Adrenal gland (tissue), 12 donors: ENCODE measurements around the gene BGN. TPM values are rescaled to one million over a fixed set of nuclear protein-coding genes. Genes with fewer than 3 reads are reported as not detected.

ENCODE experiments used
- DNase-seq, 7 donors: peaks; one replicate each; pipeline ENCODE4 v3.0.0-alpha.2; 2019 to 2020
- H3K27ac ChIP-seq, 5 donors: fragments of 200-600 bp; sonication (generic) in 4 of 5; 1 replicate in 3 of 5; 2 replicates in 2 of 5; pipeline versions ENCODE4 v1.5.1 to v1.8.0; 2016 to 2020; ENCODE audit warnings: mild to moderate bottlenecking in 1 of 5
- H3K27me3 ChIP-seq: fragments of 200-600 bp; 2 replicates; pipeline ENCODE4 v1.8.0; 2021
- H3K36me3 ChIP-seq, 2 donors: fragments of 200-600 bp; replicated peaks in 1 of 2; 1 replicate in 1 of 2; 2 replicates in 1 of 2; pipeline versions ENCODE4 v1.5.1 to v1.8.0; 2018 to 2022
- H3K4me1 ChIP-seq, 2 donors: fragments of 200-600 bp; replicated peaks in 1 of 2; 1 replicate in 1 of 2; 2 replicates in 1 of 2; pipeline versions ENCODE4 v1.5.1 to v1.8.0; 2018 to 2021
- H3K4me3 ChIP-seq, 4 donors: fragments of 200-600 bp; sonication (generic) in 3 of 4; one replicate each; pipeline ENCODE4 v1.5.1; 2016 to 2018
- H3K9me3 ChIP-seq, 3 donors: fragments of 200-600 bp; sonication (generic) in 1 of 3; replicated peaks in 1 of 3; 1 replicate in 2 of 3; 2 replicates in 1 of 3; pipeline versions ENCODE4 v1.5.1 to v1.8.0; 2016 to 2021
- POLR2A ChIP-seq, 2 donors: fragments of 450-650 bp; IDR thresholded peaks; one replicate each; pipeline ENCODE4 v1.6.1; 2017; ENCODE audit warnings: antibody characterized with exemption in 2 of 2, mild to moderate bottlenecking in 2 of 2, moderate library complexity in 1 of 2
- WGBS, 4 donors: extraction: QIAGEN DNeasy Blood & Tissue Kit in 2 of 4; methylation state at CpG; one replicate each; pipeline versions ENCODE4 v1.1.5 to v1.1.7; 2013 to 2017; 5-methylcytosine and 5-hydroxymethylcytosine counted together
- intact Hi-C, 2 donors: fragments of 100-400 bp; cut with DNase I; formaldehyde crosslinking; loops; one replicate each; pipeline versions ENCODE4 v1.14.1 to v1.15.0; 2022 to 2023
- polyA plus RNA-seq, 3 donors: library from polyadenylated mRNA; stranded (reverse); fragments of 200-250 nt in 2 of 3; fragments of 350-450 nt in 1 of 3; fragmentation: Illumina TruSeq in 1 of 3; extraction: RNeasy Lipid Tissue Mini Kit (QIAGEN cat#74804) in 1 of 3; gene quantifications; one replicate each; pipeline ENCODE4 v1.2.3, GENCODE V29; 2013 to 2014
- total RNA-seq, 9 donors: library from RNA; depleted of rRNA in 4 of 9; stranded (reverse); fragments of >200 nt in 4 of 9; fragments of 120-200 nt in 1 of 9; fragmentation: NEBNext Ultra II Directional in 1 of 9; extraction: Animal tissue kit (Norgen Biotek cat#: 25700) in 1 of 9; gene quantifications; one replicate each; pipeline versions ENCODE4 v1.1.0 to v1.2.4, GENCODE V29; 2013 to 2023
- TF ChIP-seq, protein P1 (sequence below), 6 experiments: fragments of 450-650 bp in 4 of 6; fragments of 200-600 bp in 2 of 6; sonication (generic) in 1 of 6; IDR thresholded peaks; 1 replicate in 5 of 6; 2 replicates in 1 of 6; pipeline versions ENCODE4 v1.5.1 to v1.8.0; 2016 to 2021; ENCODE audit warnings: antibody characterized with exemption in 6 of 6, mild to moderate bottlenecking in 2 of 6, moderate library complexity in 1 of 6
- donor health status: healthy with polysubstance abuse.
- donor health status: Bipolar disorder and iron deficiency.
- donor health status: DM: yes; HTN: yes; CAD: no.
- donor health status: DM: no; HTN: no; CAD: no.
- donor health status: DM: no; HTN: no; CAD: no.
- donor health status: DM: yes; HTN: yes; CAD: no.

BGN gene
- total and polyA plus RNA-seq, 12 donors = 18.9 to 598 (median 247) TPM

DNA sequence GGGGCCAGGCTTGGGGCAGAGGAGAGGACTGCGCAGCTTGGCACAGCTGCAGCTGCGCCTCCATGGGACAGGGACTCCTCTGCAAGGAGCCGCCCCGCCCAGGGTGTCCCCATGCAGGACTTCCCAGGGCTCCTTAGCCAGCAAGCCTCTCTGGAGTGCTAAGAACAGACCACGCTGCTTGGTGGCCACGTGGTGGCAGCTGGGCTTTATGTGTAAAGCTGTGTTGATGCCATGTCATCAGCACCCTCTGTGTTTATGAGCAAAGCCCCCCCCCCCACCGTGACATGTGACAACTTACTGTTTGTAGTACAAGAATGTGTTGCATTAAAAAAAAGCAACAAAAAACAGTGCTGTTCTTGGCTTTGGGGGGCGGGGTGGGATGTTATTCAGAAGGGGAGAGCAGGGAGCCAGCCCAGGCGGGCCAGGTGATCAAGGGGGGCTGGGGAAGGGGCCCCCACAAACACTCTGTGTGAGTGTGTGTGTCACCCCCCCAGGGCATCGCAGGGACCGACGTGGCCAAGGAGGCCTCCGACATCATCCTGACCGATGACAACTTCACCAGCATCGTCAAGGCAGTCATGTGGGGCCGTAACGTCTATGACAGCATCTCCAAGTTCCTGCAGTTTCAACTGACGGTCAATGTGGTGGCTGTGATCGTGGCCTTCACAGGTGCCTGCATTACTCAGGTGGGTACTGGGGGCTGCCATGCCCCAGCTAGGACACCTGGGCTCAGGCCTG, 63.0 kb downstream of the BGN start:
- WGBS, 4 donors = 82 to 100% (median 85%) methylated on average over 1 to 19 of the region's 19 CpGs
- Histone ChIP-seq H3K4me1 (no peaks in the 10 kb centered on the region), H3K27ac (no peak overlapping the region), H3K9me3 (no peaks in the 10 kb centered on the region), H3K27me3 (peaks cover 12% of the 10 kb centered on the region), H3K36me3 (no peaks in the 10 kb centered on the region), H3K4me3 (no peak overlapping the region)
- intact Hi-C loops = loop anchor here in 1 of 2 donors (10.0 kb wide), 1 partner anchor 87 kb away; the partner anchor contains the start of gene DUSP9
- no peak for DNase-seq
- TF ChIP-seq POLR2A (IDR thresholded peaks at IDR 0.05) = no peak
- TF ChIP-seq, protein P1, sequence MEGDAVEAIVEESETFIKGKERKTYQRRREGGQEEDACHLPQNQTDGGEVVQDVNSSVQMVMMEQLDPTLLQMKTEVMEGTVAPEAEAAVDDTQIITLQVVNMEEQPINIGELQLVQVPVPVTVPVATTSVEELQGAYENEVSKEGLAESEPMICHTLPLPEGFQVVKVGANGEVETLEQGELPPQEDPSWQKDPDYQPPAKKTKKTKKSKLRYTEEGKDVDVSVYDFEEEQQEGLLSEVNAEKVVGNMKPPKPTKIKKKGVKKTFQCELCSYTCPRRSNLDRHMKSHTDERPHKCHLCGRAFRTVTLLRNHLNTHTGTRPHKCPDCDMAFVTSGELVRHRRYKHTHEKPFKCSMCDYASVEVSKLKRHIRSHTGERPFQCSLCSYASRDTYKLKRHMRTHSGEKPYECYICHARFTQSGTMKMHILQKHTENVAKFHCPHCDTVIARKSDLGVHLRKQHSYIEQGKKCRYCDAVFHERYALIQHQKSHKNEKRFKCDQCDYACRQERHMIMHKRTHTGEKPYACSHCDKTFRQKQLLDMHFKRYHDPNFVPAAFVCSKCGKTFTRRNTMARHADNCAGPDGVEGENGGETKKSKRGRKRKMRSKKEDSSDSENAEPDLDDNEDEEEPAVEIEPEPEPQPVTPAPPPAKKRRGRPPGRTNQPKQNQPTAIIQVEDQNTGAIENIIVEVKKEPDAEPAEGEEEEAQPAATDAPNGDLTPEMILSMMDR (IDR thresholded peaks at IDR 0.05) = no peak

Other genes starting within 250 kb of the BGN start
- under 1 TPM in 4 of 9 donors, not detected in 5; 0.14 to 0.54 (median 0.32) TPM for gene PNMA6F, start 173.2 kb upstream of the BGN start, total RNA-seq
- 1 to 10 TPM in 1 of 3 donors, under 1 TPM in 2; 0.30 to 1.1 (median 0.40) TPM for gene PNMA6F, start 173.2 kb upstream of the BGN start, polyA plus RNA-seq
- gene ZNF275, start 160.8 kb upstream of the BGN start, total RNA-seq = 100 to 1,000 TPM in 5 of 9 donors, 10 to 100 TPM in 4; 64.1 to 252 (median 114) TPM
- 100 to 1,000 TPM in 1 of 3 donors, 10 to 100 TPM in 2; 22.8 to 216 (median 47.3) TPM for gene ZNF275, start 160.8 kb upstream of the BGN start, polyA plus RNA-seq
- gene PNMA6E, start 93.6 kb upstream of the BGN start, total RNA-seq = under 1 TPM in 5 of 9 donors, not detected in 4; 0.07 to 0.27 (median 0.13) TPM
- gene PNMA6E, start 93.6 kb upstream of the BGN start, polyA plus RNA-seq = under 1 TPM in 2 of 3 donors, not detected in 1; 0.16 to 0.20 TPM
- gene ZFP92, start 83.5 kb upstream of the BGN start, total RNA-seq = 1 to 10 TPM; 2.6 to 7.5 (median 4.1) TPM
- 1 to 10 TPM in 1 of 3 donors, under 1 TPM in 2; 0.71 to 4.2 (median 0.97) TPM for gene ZFP92, start 83.5 kb upstream of the BGN start, polyA plus RNA-seq
- 1 to 10 TPM in 3 of 9 donors, under 1 TPM in 5, not detected in 1; 0.28 to 4.3 (median 0.63) TPM for gene TREX2, start 48.9 kb upstream of the BGN start, total RNA-seq
- gene TREX2, start 48.9 kb upstream of the BGN start, polyA plus RNA-seq = 1 to 10 TPM in 2 of 3 donors, not detected in 1; 1.7 to 1.8 TPM
- gene HAUS7, start 24.4 kb upstream of the BGN start, total RNA-seq = 10 to 100 TPM; 13.0 to 46.3 (median 19.3) TPM
- gene HAUS7, start 24.4 kb upstream of the BGN start, polyA plus RNA-seq = 100 to 1,000 TPM in 1 of 3 donors, 10 to 100 TPM in 1, 1 to 10 TPM in 1; 7.3 to 111 (median 59.1) TPM
- gene ATP2B3, start 22.7 kb downstream of the BGN start, total RNA-seq = 10 to 100 TPM in 8 of 9 donors, 1 to 10 TPM in 1; 1.1 to 46.4 (median 19.9) TPM
- gene ATP2B3, start 22.7 kb downstream of the BGN start, polyA plus RNA-seq = 10 to 100 TPM in 2 of 3 donors, 1 to 10 TPM in 1; 9.8 to 15.3 (median 13.6) TPM
- 10 to 100 TPM; 13.2 to 36.7 (median 24.1) TPM for gene CCNQ, start 104.2 kb downstream of the BGN start, total RNA-seq
- gene CCNQ, start 104.2 kb downstream of the BGN start, polyA plus RNA-seq = 10 to 100 TPM; 18.7 to 48.5 (median 38.1) TPM
- 10 to 100 TPM in 1 of 9 donors, under 1 TPM in 5, not detected in 3; 0.11 to 15.9 (median 0.24) TPM for gene DUSP9, start 152.2 kb downstream of the BGN start, total RNA-seq
- gene DUSP9, start 152.2 kb downstream of the BGN start, polyA plus RNA-seq = not detected
- 1 to 10 TPM in 3 of 9 donors, under 1 TPM in 4, not detected in 2; 0.48 to 2.7 (median 1.00) TPM for gene PNCK, start 178.8 kb downstream of the BGN start, total RNA-seq
- gene PNCK, start 178.8 kb downstream of the BGN start, polyA plus RNA-seq = 1 to 10 TPM in 2 of 3 donors, under 1 TPM in 1; 0.42 to 6.5 (median 1.9) TPM
- 100 to 1,000 TPM in 4 of 9 donors, 10 to 100 TPM in 4, 1 to 10 TPM in 1; 3.1 to 136 (median 71.0) TPM for gene SLC6A8, start 192.9 kb downstream of the BGN start, total RNA-seq
- gene SLC6A8, start 192.9 kb downstream of the BGN start, polyA plus RNA-seq = 100 to 1,000 TPM in 1 of 3 donors, 10 to 100 TPM in 2; 51.8 to 118 (median 63.0) TPM
- 100 to 1,000 TPM; 168 to 343 (median 285) TPM for gene BCAP31, start 229.4 kb downstream of the BGN start, total RNA-seq
- 100 to 1,000 TPM; 121 to 274 (median 218) TPM for gene BCAP31, start 229.4 kb downstream of the BGN start, polyA plus RNA-seq
- 10 to 100 TPM; 29.6 to 78.0 (median 51.0) TPM for gene ABCD1, start 229.9 kb downstream of the BGN start, total RNA-seq
- 10 to 100 TPM; 29.7 to 58.6 (median 42.3) TPM for gene ABCD1, start 229.9 kb downstream of the BGN start, polyA plus RNA-seq